Rectal smooth muscle tissue (tissue), 1 donor: ENCODE measurements around the gene FUT1.
"Not testable (repeated sequence)": the region's sequence is repeated elsewhere in the genome, so short reads cannot be mapped to it uniquely, and the experiment has no call there.

Experiments used
- H3K27ac ChIP-seq: one replicate; pipeline ENCODE4 v1.7.0; 2013; ENCODE audit warnings: low read depth, low read length, inconsistent platforms
- H3K27me3 ChIP-seq: one replicate; pipeline ENCODE4 v1.7.0; 2013; ENCODE audit warnings: low read length; ENCODE audit not compliant: control insufficient read depth, insufficient read depth
- H3K36me3 ChIP-seq: one replicate; pipeline ENCODE4 v1.7.0; 2013; ENCODE audit warnings: low read length; ENCODE audit not compliant: control insufficient read depth, insufficient read depth
- H3K4me1 ChIP-seq: one replicate; pipeline ENCODE4 v1.7.0; 2013; ENCODE audit warnings: low read length; ENCODE audit not compliant: control insufficient read depth, insufficient read depth
- H3K4me3 ChIP-seq: one replicate; pipeline ENCODE4 v1.7.0; 2013; ENCODE audit warnings: low read length
- H3K9ac ChIP-seq: one replicate; pipeline ENCODE4 v1.7.0; 2013; ENCODE audit warnings: low read length

The FUT1 gene

DNA sequence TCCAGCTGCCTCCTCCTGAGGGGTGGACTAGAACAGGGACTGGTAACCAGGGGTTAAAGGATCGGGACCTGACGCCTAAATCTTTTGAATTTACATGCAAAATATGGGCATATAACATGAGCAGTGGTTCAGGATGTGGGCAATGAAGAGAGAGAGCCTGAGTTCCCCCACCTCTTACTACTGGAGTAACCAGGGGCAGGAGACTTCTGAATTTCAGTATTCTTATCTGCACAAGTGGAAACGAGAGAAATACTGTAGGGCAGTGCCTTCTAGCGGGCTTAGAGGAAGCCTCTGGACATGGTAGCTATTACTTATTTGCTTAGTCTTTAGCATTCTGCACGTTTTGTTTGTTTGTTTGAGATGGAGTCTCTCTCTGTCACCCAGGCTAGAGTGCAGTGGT is 32.1 kb upstream of the FUT1 start:
- no peaks in the 10 kb centered on the region for H3K36me3 ChIP-seq
- H3K27me3 ChIP-seq, result peaks cover 4% of the 10 kb centered on the region
- H3K27ac ChIP-seq, result no peak overlapping the region
- no peak overlapping the region for H3K4me3 ChIP-seq
- no peak overlapping the region for H3K9ac ChIP-seq
- H3K4me1 ChIP-seq, result no peaks in the 10 kb centered on the region

DNA sequence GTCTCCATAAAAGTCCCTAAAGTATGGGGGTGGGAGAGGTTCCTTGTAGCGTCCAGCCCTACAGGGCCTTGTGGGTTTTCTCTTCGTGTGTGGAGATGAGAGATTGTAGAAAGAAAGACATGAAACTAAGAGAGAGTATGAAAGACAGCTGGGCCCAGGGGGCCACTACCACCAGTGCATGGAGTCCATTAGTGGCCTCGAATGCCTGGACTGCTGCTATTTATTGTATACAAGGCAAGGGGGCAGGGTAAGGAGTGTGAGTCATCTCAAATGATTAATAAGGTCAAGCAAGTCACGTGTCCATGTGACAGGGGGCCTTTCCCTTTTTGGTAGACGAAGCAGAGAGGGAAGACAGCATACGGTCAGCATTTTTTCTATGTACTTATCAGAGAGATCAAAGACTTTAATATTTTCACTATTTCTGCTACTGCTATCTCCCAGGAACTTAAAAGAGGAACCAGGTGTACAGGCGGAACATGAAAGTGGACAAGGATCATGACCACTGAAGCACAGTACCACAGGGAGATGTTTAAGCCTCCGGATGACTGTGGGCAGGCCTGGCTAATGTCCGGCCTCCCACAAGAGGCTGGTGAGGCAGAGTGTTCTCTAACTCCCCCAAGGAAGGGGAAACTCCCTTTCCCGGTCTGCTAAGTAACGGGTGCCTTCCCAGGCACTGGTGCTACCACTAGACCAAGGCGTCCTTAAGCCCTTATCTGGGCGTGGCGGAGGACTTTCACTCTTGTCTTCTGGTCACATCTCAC is 28.4 kb upstream of the FUT1 start:
- H3K4me3 ChIP-seq, result no peak overlapping the region
- no peak overlapping the region for H3K9ac ChIP-seq
- no peaks in the 10 kb centered on the region for H3K4me1 ChIP-seq
- H3K27me3 ChIP-seq, result peaks cover 4% of the 10 kb centered on the region
- no peaks in the 10 kb centered on the region for H3K36me3 ChIP-seq
- no peak overlapping the region for H3K27ac ChIP-seq

DNA sequence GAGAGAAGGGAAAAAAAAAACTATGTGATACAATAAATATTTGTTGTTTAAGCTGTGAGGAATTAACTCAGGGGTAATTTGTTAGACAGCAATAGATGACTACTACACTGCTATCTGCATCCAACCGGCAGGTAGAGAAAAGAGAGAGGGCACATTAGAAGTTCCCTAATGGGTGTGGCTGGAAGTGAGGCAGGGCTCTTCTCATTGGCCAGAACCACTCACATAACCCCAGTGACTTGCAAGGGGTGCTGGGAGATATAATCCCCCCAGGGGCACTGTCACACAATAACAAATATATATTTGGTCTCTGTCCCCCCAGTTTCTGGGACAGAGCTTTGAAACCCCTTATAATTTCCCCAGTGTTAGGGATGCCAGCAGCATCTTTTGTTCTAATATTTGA is 27.2 kb upstream of the FUT1 start:
- H3K36me3 ChIP-seq, result no peaks in the 10 kb centered on the region
- no peak overlapping the region for H3K27ac ChIP-seq
- no peak overlapping the region for H3K9ac ChIP-seq
- no peaks in the 10 kb centered on the region for H3K27me3 ChIP-seq
- H3K4me1 ChIP-seq, result no peaks in the 10 kb centered on the region
- no peak overlapping the region for H3K4me3 ChIP-seq

DNA sequence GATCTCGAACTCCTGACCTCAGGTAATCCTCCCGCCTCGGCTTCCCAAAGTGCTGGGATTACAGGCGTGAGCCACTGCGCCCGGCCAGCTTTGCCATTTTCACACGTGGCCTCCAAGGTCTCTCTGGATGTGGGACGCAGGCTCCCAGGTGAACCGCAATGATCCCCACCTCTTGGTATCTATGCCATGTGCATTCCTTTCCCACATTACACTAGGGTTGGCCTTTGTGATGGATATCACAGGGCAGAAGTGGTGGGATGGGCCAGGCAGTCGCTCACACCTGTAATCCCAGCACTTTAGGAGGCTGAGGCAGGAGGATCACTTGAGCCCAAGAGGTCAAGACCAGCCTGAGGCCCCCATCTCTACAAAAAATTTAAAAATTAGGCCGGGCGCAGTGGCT is 25.3 kb upstream of the FUT1 start:
- H3K4me1 ChIP-seq, result no peaks in the 10 kb centered on the region
- no peak overlapping the region for H3K27ac ChIP-seq
- H3K9ac ChIP-seq, result no peak overlapping the region
- H3K36me3 ChIP-seq, result no peaks in the 10 kb centered on the region
- H3K4me3 ChIP-seq, result no peak overlapping the region
- no peaks in the 10 kb centered on the region for H3K27me3 ChIP-seq

DNA sequence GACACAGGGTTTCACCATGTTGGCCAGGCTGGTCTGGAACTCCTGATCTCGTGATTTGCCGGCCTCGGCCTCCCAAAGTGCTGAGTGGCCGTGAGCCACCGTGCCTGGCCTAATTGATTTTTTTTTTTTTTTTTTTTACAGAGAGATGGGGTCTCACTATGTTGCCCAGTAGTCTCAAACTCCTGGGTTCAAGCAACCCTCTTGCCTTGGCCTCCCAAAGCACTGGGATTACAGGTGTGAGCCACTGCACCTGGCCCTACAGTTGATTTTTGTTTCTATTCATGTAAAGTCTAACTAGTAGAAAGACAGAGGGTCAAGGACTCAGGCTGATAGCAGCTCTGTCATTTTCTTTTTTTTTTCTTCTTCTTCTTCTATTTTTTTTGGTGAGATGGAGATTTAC is 24.7 kb upstream of the FUT1 start:
- H3K4me1 ChIP-seq, result no peaks in the 10 kb centered on the region
- no peaks in the 10 kb centered on the region for H3K27me3 ChIP-seq
- no peak overlapping the region for H3K4me3 ChIP-seq
- H3K9ac ChIP-seq, result no peak overlapping the region
- H3K27ac ChIP-seq, result no peak overlapping the region
- H3K36me3 ChIP-seq, result no peaks in the 10 kb centered on the region

DNA sequence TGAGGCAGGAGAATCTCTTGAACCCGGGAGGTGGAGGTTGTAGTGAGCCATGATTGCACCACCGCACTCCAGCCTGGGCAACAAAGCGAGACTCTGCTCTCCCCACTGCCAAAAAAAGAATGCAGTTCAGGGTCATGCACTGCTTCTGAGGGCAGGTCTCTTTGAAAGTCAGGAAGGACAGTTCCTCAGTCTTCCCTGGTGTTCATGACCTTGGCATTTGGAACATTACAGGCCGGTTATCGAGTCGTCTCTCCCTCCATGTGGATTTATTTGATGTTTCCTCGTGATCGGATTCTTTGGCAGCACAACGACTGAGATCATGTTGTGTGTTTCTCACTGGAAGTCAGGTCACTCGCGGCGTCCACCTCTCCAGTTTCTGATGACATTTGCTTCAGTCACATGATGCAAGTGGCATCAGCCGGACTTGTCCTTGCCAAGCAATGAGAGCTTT is 20.1 kb upstream of the FUT1 start:
- no peaks in the 10 kb centered on the region for H3K4me1 ChIP-seq
- H3K27ac ChIP-seq, result no peak overlapping the region
- H3K4me3 ChIP-seq, result no peak overlapping the region
- H3K36me3 ChIP-seq, result no peaks in the 10 kb centered on the region
- H3K27me3 ChIP-seq, result no peaks in the 10 kb centered on the region
- no peak overlapping the region for H3K9ac ChIP-seq

DNA sequence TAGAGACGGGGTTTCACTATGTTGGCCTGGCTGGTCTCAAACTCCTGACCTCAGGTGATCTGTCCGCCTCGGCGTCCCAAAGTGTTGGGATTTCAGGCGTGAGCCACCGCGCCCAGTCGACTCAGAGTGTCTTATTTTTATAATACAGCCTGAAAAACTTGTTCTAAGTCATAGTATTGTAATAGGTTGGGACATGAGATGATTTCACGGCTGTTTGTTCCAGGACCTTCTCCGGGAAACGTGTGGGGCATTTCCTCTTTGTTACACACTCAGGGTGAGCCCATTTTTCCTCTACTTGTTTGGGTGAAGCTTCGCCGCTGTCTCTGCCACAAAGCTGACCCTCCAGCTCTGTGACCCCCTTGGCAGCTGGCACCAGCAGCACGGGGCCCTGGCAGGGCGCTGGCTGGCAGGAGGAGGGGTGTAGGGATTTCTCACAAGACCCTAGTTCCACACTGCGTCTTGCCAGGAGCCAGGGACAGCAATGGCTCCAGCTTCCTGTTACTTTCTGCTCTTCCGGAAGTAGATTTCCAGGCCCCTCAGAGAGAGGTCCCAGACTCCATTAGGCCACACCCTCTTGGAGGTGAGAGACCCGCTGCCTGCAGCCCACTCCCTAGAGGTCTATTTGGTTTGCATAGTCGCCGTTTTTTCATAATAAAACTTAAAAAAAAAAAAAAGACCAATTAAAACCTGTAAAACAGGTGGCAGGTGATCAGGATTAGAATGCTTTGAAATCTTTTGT is 18.5 kb upstream of the FUT1 start:
- H3K27me3 ChIP-seq, result no peaks in the 10 kb centered on the region
- no peaks in the 10 kb centered on the region for H3K36me3 ChIP-seq
- H3K4me1 ChIP-seq, result no peaks in the 10 kb centered on the region
- H3K9ac ChIP-seq, result no peak overlapping the region
- H3K27ac ChIP-seq, result no peak overlapping the region
- no peak overlapping the region for H3K4me3 ChIP-seq

DNA sequence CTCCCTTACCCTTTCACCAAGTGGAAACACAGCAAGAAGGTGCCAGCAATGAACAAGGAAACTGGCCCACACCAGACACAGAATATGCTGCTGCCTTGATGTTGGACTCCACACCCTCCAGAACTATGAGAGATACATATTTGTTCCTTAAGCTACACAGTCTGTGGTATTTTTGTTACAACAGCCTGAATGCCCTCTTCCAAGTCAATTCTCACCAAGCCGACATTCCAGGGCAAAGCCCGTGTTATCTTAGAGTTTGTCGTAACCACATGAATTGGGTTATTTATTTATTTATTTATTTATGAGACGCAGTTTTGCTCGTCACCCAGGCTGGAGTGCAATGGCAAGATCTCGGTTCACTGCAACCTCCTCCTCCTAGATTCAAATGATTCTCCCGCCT is 17.8 kb upstream of the FUT1 start:
- Histone ChIP-seq H3K9ac (no peak overlapping the region), H3K27ac (no peak overlapping the region), H3K4me1 (no peaks in the 10 kb centered on the region), H3K4me3 (no peak overlapping the region), H3K27me3 (no peaks in the 10 kb centered on the region), H3K36me3 (no peaks in the 10 kb centered on the region)

DNA sequence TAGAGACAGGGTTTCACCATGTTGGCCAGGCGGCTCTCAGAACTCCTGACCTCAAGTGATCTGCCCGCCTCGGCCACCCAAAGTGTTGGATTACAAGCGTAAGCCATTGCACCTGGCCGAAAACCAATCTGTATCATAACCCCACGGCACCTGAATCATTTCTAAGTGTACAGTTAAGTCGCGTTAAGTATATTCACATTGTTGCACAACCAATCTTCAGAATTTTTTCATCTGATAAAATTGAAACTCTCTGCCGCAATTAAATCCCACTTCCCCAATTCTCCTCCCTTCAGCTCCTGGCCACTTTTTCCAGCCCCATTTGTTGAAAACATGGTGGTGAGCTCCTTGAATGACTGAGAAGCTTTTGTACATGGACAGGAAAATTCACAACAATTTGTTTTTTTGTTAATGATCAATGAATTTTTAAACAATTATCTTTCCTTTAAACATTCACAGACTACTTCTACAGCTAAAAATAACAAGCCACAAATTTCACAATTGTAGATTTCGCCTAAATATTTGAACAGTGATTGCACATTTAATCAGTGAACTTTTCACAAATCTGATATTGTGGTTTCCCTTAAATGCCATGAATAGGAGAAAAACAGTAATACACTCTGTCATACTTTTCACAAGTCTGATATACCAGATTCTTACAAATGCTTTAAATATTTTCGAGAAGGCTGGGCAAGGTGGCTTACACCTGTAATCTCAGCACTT is 16.7 kb upstream of the FUT1 start:
- Histone ChIP-seq H3K27ac (no peak overlapping the region), H3K4me1 (no peaks in the 10 kb centered on the region), H3K36me3 (no peaks in the 10 kb centered on the region), H3K27me3 (no peaks in the 10 kb centered on the region), H3K9ac (no peak overlapping the region), H3K4me3 (no peak overlapping the region)

DNA sequence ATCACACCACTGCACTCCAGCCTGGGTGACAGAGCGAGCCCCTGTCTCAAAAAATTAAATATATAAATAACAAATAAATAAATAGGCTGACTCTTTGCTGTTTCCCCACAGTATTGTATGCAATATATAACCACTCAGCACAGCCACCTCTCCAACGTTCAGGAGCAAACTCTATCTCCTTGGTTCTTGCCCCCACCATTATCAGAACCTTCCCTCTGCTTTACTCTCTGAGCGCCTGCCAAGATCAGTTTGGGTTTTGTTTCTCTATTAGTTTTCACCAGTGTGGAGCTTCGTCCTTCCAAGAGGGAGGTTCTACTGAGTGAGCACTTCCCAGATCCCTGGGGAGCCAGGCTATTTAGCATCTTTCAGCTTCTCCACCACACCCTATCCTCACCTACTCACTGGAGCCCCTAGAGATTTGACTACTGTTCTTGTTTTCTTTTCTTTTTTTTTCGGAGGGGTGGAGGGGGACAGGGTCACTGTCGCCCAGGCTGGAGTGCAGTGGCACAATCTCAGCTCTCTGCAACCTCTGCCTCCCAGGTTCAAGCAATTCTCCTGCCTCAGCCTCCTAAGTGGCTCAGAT is 15.8 kb upstream of the FUT1 start:
- not testable (repeated sequence) for H3K36me3 ChIP-seq, H3K4me1 ChIP-seq, H3K27ac ChIP-seq, H3K27me3 ChIP-seq, H3K4me3 ChIP-seq, H3K9ac ChIP-seq

DNA sequence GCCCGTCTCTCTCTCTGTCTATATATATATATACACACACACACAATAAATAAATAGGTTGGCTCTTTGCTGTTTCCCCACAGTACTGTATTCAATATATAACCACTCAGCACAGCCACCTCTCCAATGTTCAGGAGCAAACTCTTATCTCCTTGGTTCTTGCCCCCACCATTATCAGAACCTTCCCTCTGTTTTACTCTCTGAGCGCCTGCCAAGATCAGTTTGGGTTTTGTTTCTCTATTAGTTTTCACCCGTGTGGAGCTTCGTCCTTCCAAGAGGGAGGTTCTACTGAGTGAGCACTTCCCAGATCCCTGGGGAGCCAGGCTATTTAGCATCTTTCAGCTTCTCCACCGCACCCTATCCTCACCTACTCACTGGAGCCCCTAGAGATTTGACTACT is 13.4 kb upstream of the FUT1 start:
- not testable (repeated sequence) for H3K27me3 ChIP-seq, H3K27ac ChIP-seq, H3K9ac ChIP-seq, H3K36me3 ChIP-seq, H3K4me3 ChIP-seq, H3K4me1 ChIP-seq

DNA sequence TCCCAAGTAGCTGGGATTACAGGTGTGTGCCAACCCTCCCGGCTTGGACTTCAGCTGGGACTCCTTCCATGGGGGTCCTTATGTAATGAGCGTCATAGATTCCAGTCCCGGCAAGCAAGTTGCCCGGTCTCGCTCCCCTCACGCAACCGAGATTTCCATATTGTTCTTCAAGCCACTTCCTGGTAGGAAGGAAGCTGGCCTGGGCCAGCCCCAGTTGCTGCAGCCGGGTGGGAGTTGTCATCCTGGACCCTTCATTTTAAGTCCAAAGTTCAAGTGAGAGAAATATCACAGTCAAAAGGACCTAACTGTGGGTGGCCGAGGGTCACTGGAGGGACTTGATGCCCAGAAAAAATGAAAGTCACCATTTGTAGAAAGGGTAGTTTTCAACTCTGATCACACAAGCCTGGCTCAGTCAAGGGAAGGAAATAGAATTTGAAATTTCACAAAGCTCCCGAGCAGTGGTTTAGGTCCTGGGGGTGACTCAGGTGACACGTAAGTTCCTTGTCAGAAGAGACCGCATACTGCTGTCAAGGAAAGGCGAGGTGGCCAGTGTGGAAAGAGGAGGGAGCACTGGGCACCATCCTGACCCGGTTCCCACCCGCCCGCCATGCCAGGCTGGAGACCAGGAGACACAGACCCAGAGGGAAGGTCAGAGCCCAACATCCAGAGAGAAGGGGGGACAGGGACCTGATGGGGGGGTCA is 8.2 kb upstream of the FUT1 start:
- Histone ChIP-seq H3K27me3 (peaks cover 4% of the 10 kb centered on the region), H3K4me1 (no peaks in the 10 kb centered on the region), H3K9ac (no peak overlapping the region), H3K4me3 (no peak overlapping the region), H3K27ac (no peak overlapping the region), H3K36me3 (no peaks in the 10 kb centered on the region)
